ENCODE results near the gene DGKI. TPM values are rescaled to one million over a fixed set of nuclear protein-coding genes. Genes with fewer than 3 reads are reported as not detected.

The DGKI gene
- total and polyA plus RNA-seq, 12 donors, result 0.12 to 4.6 (median 1.1) TPM

DNA sequence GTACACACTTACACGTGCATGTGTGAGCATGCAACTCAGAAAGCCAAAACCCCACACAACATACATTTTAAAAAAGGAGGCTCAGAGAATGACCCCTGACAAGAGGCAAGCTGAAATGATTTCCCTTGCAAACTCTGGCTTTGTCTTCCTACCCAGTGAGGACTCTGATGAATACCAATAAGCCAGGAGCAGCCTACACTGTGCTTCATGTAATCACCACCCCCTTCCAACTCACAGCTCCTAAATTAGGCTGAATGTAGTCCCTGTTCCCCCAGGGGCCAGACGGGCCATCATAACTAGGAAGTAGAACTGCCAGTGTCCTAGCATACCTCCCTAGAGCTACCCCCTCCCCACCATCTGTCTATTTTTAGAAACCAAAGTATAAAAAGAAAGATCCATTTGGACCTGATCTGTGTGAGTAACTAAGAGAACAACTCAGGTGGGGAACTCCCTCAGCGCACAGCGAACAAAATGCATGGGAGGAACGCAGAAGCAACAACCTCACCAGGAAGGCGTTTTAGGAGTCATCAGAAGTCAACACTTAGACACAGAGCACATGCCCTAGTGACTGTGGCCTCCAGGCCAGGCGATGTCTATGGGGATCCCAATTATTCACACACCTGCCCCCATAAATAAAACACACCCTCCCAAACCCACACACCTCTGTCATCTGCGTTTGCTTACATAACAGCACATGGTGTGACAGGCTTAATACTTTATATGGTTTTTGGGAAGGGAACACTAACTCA, 1.9 kb downstream of the DGKI start:
- no peaks in the 10 kb centered on the region for H3K27me3 ChIP-seq
- H3K36me3 ChIP-seq (replicated peaks in 1 of 2), result no peaks in the 10 kb centered on the region
- WGBS, 4 donors, result 86 to 91% (median 89%) methylated on average over 8 of the region's 8 CpGs
- intact Hi-C loops (cut with DNase I), result no loop called here
- DNase-seq, result no peak
- peaks cover 6 to 7% of the 10 kb centered on the region in 2 donors for H3K4me1 ChIP-seq (replicated peaks in 1 of 2)
- no peak overlapping the region for H3K27ac ChIP-seq
- no peaks in the 10 kb centered on the region for H3K9me3 ChIP-seq (replicated peaks in 1 of 3)
- no peak for TF ChIP-seq POLR2A (IDR thresholded peaks at IDR 0.05)
- TF ChIP-seq, protein P1, sequence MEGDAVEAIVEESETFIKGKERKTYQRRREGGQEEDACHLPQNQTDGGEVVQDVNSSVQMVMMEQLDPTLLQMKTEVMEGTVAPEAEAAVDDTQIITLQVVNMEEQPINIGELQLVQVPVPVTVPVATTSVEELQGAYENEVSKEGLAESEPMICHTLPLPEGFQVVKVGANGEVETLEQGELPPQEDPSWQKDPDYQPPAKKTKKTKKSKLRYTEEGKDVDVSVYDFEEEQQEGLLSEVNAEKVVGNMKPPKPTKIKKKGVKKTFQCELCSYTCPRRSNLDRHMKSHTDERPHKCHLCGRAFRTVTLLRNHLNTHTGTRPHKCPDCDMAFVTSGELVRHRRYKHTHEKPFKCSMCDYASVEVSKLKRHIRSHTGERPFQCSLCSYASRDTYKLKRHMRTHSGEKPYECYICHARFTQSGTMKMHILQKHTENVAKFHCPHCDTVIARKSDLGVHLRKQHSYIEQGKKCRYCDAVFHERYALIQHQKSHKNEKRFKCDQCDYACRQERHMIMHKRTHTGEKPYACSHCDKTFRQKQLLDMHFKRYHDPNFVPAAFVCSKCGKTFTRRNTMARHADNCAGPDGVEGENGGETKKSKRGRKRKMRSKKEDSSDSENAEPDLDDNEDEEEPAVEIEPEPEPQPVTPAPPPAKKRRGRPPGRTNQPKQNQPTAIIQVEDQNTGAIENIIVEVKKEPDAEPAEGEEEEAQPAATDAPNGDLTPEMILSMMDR (IDR thresholded peaks at IDR 0.05), result no peak
- H3K4me3 ChIP-seq, result no peak overlapping the region

DNA sequence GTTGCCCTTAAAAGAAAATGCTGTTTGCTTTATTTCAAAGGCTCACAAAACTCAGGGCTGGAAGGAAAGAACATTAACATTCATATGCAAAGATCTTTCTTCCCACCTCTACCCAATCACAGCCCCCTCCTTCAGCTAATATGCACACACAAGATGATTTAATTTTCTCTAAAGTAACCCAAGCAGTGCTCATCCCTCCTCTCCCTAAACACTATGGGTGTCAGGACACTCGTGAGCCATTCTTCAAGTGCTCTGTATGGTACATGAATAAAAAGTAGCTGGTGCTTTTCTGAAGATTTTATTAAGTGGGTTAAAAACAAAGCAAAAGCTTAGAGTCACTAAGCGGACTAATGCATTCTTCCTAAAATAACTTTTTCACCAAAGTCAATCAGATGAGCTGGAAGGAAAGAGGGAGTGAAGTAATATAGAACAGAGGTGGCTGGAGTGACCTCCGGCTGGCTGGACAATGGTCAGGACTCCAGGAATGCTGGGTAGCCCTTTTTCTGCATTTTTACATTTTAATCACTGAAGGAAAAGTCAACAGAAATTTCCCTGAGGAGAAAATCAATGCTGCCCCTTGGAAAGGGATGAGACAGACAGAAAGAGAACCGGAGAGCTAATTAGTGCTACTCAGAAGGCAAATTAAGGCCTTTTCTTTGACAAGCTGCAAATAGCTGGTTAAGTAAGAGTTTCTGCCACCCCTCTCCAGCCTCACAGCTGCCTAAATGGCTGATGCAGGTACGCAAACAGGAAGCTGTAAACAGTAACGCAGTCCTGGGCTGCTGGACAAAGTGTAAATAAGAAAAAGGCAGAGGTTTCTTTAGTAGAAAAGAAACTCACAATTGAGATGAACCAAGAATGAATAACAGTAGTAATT, 6.6 kb downstream of the DGKI start:
- Histone ChIP-seq H3K27me3 (no peaks in the 10 kb centered on the region), H3K4me1 (replicated peaks in 1 of 2) (no peaks in the 10 kb centered on the region), H3K4me3 (no peak overlapping the region), H3K9me3 (replicated peaks in 1 of 3) (no peaks in the 10 kb centered on the region), H3K27ac (no peak overlapping the region), H3K36me3 (replicated peaks in 1 of 2) (no peaks in the 10 kb centered on the region)
- DNase-seq, result no peak
- TF ChIP-seq, protein P1 (IDR thresholded peaks at IDR 0.05), result no peak
- TF ChIP-seq POLR2A (IDR thresholded peaks at IDR 0.05), result no peak
- 83 to 88% (median 86%) methylated on average over 6 of the region's 6 CpGs for WGBS, 4 donors
- intact Hi-C loops (cut with DNase I), result no loop called here

DNA sequence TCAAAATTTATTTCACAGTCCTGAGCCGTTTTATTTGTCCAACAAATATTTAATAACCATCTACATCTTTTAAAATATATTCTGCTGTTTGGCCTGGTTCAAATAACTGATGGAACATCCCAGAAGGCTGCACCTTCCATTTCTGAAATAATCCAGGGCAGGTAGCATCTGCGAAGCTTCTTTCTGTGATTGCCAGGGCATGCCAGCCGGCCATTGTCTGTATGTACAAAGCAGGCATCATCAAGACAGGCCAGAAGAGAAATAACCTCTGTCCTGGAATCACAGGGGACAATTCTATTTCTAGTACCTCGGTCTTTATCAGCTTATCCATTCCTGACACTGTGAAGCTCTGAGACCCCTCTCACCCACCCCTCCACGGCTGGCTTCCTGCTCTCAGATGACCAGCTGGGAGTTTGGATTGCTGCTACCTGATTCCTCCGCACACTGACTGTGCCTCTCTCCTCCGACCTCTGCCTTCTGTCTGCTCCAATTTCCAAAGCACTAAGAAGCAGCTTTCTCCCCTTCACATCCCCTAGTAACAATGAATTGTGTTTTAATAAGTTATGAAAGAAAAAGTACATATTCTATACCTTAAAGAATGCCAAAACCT, 8.0 kb downstream of the DGKI start:
- TF ChIP-seq, protein P1 (IDR thresholded peaks at IDR 0.05), result no peak
- TF ChIP-seq POLR2A (IDR thresholded peaks at IDR 0.05), result no peak
- Histone ChIP-seq H3K36me3 (replicated peaks in 1 of 2) (no peaks in the 10 kb centered on the region), H3K9me3 (replicated peaks in 1 of 3) (no peaks in the 10 kb centered on the region), H3K4me3 (no peak overlapping the region), H3K27me3 (no peaks in the 10 kb centered on the region), H3K27ac (no peak overlapping the region), H3K4me1 (replicated peaks in 1 of 2) (no peaks in the 10 kb centered on the region)
- intact Hi-C loops (cut with DNase I), result no loop called here
- 83 to 92% (median 90%) methylated on average over 7 of the region's 7 CpGs for WGBS, 4 donors
- no peak for DNase-seq

DNA sequence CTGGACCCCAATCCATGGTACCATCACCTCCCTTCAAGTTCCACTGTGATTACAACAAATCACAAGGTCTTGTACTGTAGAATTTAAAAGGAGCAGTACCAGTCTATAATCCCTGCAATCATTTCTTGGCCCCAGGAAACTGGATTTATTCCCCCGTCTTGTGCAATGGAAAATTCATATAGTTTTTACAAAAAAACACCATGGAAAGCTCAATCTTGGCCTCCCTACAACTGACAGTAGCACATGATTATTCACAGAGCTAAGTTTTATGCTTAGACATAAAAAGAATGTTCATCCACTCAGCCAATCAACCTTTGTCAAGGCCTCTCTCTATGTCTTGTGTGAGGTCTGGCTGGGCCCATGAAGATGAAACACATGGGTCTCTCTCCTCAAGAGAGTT, 10.2 kb downstream of the DGKI start:
- H3K27ac ChIP-seq, result no peak overlapping the region
- 93 to 100% (median 96%) methylated on average over 1 of the region's 1 CpG for WGBS, 4 donors
- intact Hi-C loops (cut with DNase I), result no loop called here
- no peak overlapping the region for H3K4me3 ChIP-seq
- no peaks in the 10 kb centered on the region for H3K36me3 ChIP-seq (replicated peaks in 1 of 2)
- H3K4me1 ChIP-seq (replicated peaks in 1 of 2), result no peaks in the 10 kb centered on the region
- TF ChIP-seq, protein P1 (IDR thresholded peaks at IDR 0.05), result no peak
- TF ChIP-seq POLR2A (IDR thresholded peaks at IDR 0.05), result no peak
- no peaks in the 10 kb centered on the region for H3K9me3 ChIP-seq (replicated peaks in 1 of 3)
- H3K27me3 ChIP-seq, result no peaks in the 10 kb centered on the region
- no peak for DNase-seq
